ENCODE data around the gene CZIB.

DNA sequence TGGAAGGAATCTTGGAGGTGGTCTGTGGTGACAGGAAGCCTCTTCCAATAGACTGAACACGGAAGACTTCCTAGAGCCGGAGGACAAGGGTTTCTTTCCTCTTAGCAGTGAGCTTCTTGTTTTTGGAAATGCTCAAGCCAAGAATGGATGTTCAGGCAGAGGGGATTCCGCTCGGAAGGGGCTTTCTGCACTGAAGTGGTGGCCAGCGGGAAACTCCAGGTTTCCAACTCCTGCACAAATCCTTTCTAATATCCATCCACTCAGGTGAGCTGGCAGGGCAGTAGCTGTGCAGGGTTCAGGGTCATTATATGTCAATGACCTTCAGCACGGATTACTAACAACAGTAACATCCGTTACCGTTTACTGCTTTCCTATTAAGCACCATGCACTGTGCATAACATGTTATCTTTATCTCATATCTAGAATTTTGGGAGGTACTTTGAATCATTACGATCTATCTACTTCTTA is 24.4 kb downstream of the CZIB start:
- TF ChIP-seq, protein P1, sequence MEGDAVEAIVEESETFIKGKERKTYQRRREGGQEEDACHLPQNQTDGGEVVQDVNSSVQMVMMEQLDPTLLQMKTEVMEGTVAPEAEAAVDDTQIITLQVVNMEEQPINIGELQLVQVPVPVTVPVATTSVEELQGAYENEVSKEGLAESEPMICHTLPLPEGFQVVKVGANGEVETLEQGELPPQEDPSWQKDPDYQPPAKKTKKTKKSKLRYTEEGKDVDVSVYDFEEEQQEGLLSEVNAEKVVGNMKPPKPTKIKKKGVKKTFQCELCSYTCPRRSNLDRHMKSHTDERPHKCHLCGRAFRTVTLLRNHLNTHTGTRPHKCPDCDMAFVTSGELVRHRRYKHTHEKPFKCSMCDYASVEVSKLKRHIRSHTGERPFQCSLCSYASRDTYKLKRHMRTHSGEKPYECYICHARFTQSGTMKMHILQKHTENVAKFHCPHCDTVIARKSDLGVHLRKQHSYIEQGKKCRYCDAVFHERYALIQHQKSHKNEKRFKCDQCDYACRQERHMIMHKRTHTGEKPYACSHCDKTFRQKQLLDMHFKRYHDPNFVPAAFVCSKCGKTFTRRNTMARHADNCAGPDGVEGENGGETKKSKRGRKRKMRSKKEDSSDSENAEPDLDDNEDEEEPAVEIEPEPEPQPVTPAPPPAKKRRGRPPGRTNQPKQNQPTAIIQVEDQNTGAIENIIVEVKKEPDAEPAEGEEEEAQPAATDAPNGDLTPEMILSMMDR (IDR thresholded peaks at IDR 0.05) = no peak
- TF ChIP-seq POLR2A (IDR thresholded peaks at IDR 0.05) (no peak), POLR2AphosphoS5 (IDR thresholded peaks at IDR 0.05) (no peak), EP300 (IDR thresholded peaks at IDR 0.05; ENCODE audit: low read depth) (no peak)

Data from transverse colon (tissue), 4 donors.